Measurements from ENCODE around the gene FBXL19. TPM values are rescaled to one million over a fixed set of nuclear protein-coding genes. Genes with fewer than 3 reads are reported as not detected.

The FBXL19 gene
- total and polyA plus RNA-seq, 2 of the 8 experiments (the other 6 are each of a cell fraction or from before 2014, with no cell fraction given): 47.2 to 72.2 TPM

DNA sequence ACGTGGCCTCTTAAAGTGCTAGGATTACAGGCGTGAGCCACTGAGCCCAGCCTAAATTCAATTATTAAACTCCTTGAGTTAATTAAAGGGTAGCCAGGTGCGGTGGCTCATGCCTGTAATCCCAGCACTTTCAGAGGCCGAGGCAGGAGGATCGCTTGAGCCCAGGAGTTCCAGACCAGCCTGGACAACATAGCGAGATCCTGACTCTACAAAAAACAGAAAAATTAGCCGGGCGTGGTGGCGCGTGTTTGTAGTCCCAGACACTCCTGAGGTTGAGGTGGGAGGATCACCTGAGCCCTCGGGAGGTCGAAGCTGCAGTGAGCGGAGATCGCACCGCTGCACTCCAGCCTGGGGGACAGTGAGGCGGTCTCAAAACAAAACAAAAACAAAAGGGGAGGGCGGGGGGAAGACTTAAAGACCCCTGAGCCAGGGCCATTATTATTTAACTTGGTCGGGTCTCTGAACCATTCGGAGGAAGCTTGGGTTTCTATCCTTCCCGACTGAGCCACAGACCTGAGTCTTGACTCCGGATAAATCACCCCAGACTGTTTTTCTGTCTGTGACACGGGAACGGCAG, 49.0 kb upstream of the FBXL19 start:
- peak overlapping the region; percentile 84 to 86 for H3K4me2 ChIP-seq (ENCODE audit: insufficient read depth in 1 of 2, low read depth in 2 of 2, low read length in 2 of 2)
- no peak for DNase-seq (ENCODE audit: low read depth in 1 of 2, low spot score in 2 of 2)
- peak overlapping the region; percentile 61 to 97 (median 92) for H3K4me3 ChIP-seq (ENCODE audit: extremely low read depth in 1 of 4, insufficient read depth in 2 of 4, low read depth in 3 of 4, low read length in 4 of 4)
- H4K8ac ChIP-seq (ENCODE audit: extremely low read depth, insufficient read depth, low read length): peak overlapping the region; percentile 97
- no peak overlapping the region for H3K18ac ChIP-seq (ENCODE audit: extremely low read depth, low read length)
- H4K5ac ChIP-seq (ENCODE audit: insufficient read length, low read depth, low read length): no peak overlapping the region
- no peak overlapping the region for H3K4ac ChIP-seq (replicated peaks; ENCODE audit: insufficient read length, low read depth, low read length)
- H4K91ac ChIP-seq (replicated peaks; ENCODE audit: insufficient read length, low read length): no peak overlapping the region
- H2AFZ ChIP-seq (ENCODE audit: low read length): no peak overlapping the region
- no peak overlapping the region for H2BK120ac ChIP-seq (replicated peaks; ENCODE audit: low read depth, low read length)
- ChIA-PET CTCF (ENCODE audit: partially characterized antibody) (interaction anchor here (0.7 to 10.1 kb wide), 8 partner anchors 18 to 100 kb away, joined by 3 to 49 read pairs (median 6); no protein-coding TSS in a partner anchor), POLR2A (ENCODE audit: partially characterized antibody) (interaction anchor here (0.9 to 4.6 kb wide), 19 partner anchors 11 to 96 kb away, joined by 3 to 40 read pairs (median 6); partner anchors contain the start of genes CTF1, FBXL19 and ZNF629)
- H3K27ac ChIP-seq (ENCODE audit: low read depth, low read length): no peak overlapping the region
- H3K27me3 ChIP-seq (replicated peaks in 1 of 4; ENCODE audit: control insufficient read depth in 3 of 4, extremely low read depth in 1 of 4, insufficient read depth in 3 of 4, low read length in 3 of 4): peaks cover 0 to 26% (median 11%) of the 10 kb centered on the region in 4 experiments; a peak in 5 of 7 replicates
- no peak overlapping the region for H3K9ac ChIP-seq (replicated peaks in 1 of 4; ENCODE audit: extremely low read depth in 1 of 4, low read depth in 3 of 4, low read length in 3 of 4)
- H2AK5ac ChIP-seq (ENCODE audit: low read depth, low read length): no peak overlapping the region
- no peaks in the 10 kb centered on the region for H3K36me3 ChIP-seq (ENCODE audit: control insufficient read depth in 2 of 4, insufficient read depth in 4 of 4, low read length in 3 of 4)
- H4K20me1 ChIP-seq (replicated peaks in 1 of 2; ENCODE audit: control insufficient read depth in 1 of 2, insufficient read depth in 2 of 2, low read length in 2 of 2): no peaks in the 10 kb centered on the region
- no peak for FAIRE-seq
- H3K79me1 ChIP-seq (ENCODE audit: low read depth, low read length): no peaks in the 10 kb centered on the region; the same call in 1 of the 2 replicates
- no peak overlapping the region for H2BK20ac ChIP-seq (ENCODE audit: low read length)
- peaks cover 0 to 6% of the 10 kb centered on the region in 2 experiments; a peak in 1 of 4 replicates for H3K79me2 ChIP-seq (ENCODE audit: control insufficient read depth in 1 of 2, insufficient read depth in 2 of 2, low read length in 2 of 2)
- peaks cover 12% of the 10 kb centered on the region for H3K23me2 ChIP-seq (ENCODE audit: low read depth, low read length)
- no peak overlapping the region for H2BK15ac ChIP-seq (ENCODE audit: low read length)
- H3K9me3 ChIP-seq (ENCODE audit: insufficient read depth in 2 of 2, low read depth in 1 of 2, low read length in 1 of 2): no peaks in the 10 kb centered on the region
- no peak overlapping the region for H3K14ac ChIP-seq (ENCODE audit: insufficient read length)
- H3K56ac ChIP-seq (replicated peaks; ENCODE audit: insufficient read length, low read depth, low read length): no peak overlapping the region
- peaks cover 0 to 6% (median 3%) of the 10 kb centered on the region in 4 experiments; a peak in 5 of 7 replicates for H3K4me1 ChIP-seq (replicated peaks in 1 of 4; ENCODE audit: control insufficient read depth in 3 of 4, insufficient read depth in 4 of 4, low read length in 3 of 4)
- H2BK5ac ChIP-seq (ENCODE audit: low read depth, low read length): no peak overlapping the region
- H3K23ac ChIP-seq (ENCODE audit: insufficient read length): no peak overlapping the region
- 38% methylated on average over 23 of the region's 23 CpGs; no CpG with 5 or more reads in 1 of the 2 experiments for WGBS, 2 experiments (ENCODE audit: extremely low coverage in 1 of 2, insufficient coverage in 1 of 2, insufficient read length in 1 of 2, insufficient replicate concordance in 2 of 2, low coverage in 1 of 2, low lambda C conversion rate in 2 of 2, missing lambda C conversion rate in 1 of 2)
- H2BK12ac ChIP-seq (ENCODE audit: low read depth, low read length): no peak overlapping the region
- no peak for TF ChIP-seq RXRA (IDR thresholded peaks at IDR 0.05; ENCODE audit: insufficient read depth, low read depth, low read length)
- TF ChIP-seq HDAC2 (IDR thresholded peaks at IDR 0.05; ENCODE audit: borderline replicate concordance in 1 of 2, low read depth in 2 of 2, low read length in 2 of 2): no peak
- no peak for TF ChIP-seq EP300 (IDR thresholded peaks at IDR 0.05; ENCODE audit: borderline replicate concordance in 1 of 2, low read depth in 2 of 2, low read length in 2 of 2)
- no peak for TF ChIP-seq TBP (IDR thresholded peaks at IDR 0.05; ENCODE audit: low read depth, low read length)
- TF ChIP-seq, protein P1, sequence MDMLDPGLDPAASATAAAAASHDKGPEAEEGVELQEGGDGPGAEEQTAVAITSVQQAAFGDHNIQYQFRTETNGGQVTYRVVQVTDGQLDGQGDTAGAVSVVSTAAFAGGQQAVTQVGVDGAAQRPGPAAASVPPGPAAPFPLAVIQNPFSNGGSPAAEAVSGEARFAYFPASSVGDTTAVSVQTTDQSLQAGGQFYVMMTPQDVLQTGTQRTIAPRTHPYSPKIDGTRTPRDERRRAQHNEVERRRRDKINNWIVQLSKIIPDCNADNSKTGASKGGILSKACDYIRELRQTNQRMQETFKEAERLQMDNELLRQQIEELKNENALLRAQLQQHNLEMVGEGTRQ (IDR thresholded peaks at IDR 0.05; ENCODE audit: low read length): no peak
- TF ChIP-seq KDM4A (IDR thresholded peaks at IDR 0.05; ENCODE audit: low read depth, low read length, severe bottlenecking): no peak
- no peak for TF ChIP-seq NANOG (IDR thresholded peaks at IDR 0.05; ENCODE audit: insufficient read depth, low read depth, low read length, poor library complexity, severe bottlenecking)
- TF ChIP-seq, protein P2, sequence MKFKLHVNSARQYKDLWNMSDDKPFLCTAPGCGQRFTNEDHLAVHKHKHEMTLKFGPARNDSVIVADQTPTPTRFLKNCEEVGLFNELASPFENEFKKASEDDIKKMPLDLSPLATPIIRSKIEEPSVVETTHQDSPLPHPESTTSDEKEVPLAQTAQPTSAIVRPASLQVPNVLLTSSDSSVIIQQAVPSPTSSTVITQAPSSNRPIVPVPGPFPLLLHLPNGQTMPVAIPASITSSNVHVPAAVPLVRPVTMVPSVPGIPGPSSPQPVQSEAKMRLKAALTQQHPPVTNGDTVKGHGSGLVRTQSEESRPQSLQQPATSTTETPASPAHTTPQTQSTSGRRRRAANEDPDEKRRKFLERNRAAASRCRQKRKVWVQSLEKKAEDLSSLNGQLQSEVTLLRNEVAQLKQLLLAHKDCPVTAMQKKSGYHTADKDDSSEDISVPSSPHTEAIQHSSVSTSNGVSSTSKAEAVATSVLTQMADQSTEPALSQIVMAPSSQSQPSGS (IDR thresholded peaks at IDR 0.05; ENCODE audit: low read length): no peak
- TF ChIP-seq SP4 (IDR thresholded peaks at IDR 0.05; ENCODE audit: low read length): no peak
